IMR-90 (cell line): ENCODE results near the gene FZD7. TPM values are rescaled to one million over a fixed set of nuclear protein-coding genes. Genes with fewer than 3 reads are reported as not detected.

Source experiments
- ATAC-seq: fragments of 200-7000 bp; cut with Tn5 transposase; 2 replicates; pipeline ENCODE4 v1.9.1; 2020; ENCODE audit warnings: low read depth, mild to moderate bottlenecking, moderate library complexity
- BruUV-seq: library from RNA; stranded (reverse); fragments of 400-500 nt; replicated peaks from 2 replicates; lab custom pipeline; 2021; lab: Mats Ljungman, UMichigan
- CTCF ChIA-PET: fragments of 300-600 bp; formaldehyde crosslinking; extraction: SDS; loops from one replicate; lab custom pipeline; 2021; ENCODE audit warnings: antibody characterized with exemption; lab: Yijun Ruan, JAX
- POLR2A ChIA-PET: fragments of 300-600 bp; sonication (Branson Sonifier 250); formaldehyde crosslinking; loops from one replicate; lab custom pipeline; 2022; ENCODE audit warnings: antibody characterized with exemption; ENCODE audit not compliant: unreplicated experiment; lab: Charles Lee
- DNase-seq: peaks from one replicate; pipeline ENCODE4 v3.0.0; 2013
- H2AFZ ChIP-seq: replicated peaks from 2 replicates; pipeline ENCODE3; 2013; ENCODE audit warnings: low read length, mild to moderate bottlenecking; ENCODE audit not compliant: poor library complexity
- H2AK5ac ChIP-seq: 2 replicates; pipeline ENCODE4 v1.6.1; 2013; ENCODE audit warnings: low read depth, low read length, inconsistent platforms
- H2AK9ac ChIP-seq: replicated peaks from 2 replicates; pipeline ENCODE3; 2013; ENCODE audit warnings: mild to moderate bottlenecking, low read depth, low read length, moderate library complexity; ENCODE audit not compliant: poor library complexity
- H2BK120ac ChIP-seq: 2 replicates; pipeline ENCODE4 v1.6.1; 2013; ENCODE audit warnings: low read depth, low read length, inconsistent platforms
- H2BK15ac ChIP-seq: 3 replicates; pipeline ENCODE4 v1.6.1; 2013; ENCODE audit warnings: low read depth, low read length, inconsistent platforms
- H2BK20ac ChIP-seq: 2 replicates; pipeline ENCODE4 v1.6.1; 2013; ENCODE audit warnings: low read depth, mild to moderate bottlenecking, inconsistent platforms, low read length, moderate library complexity
- H2BK5ac ChIP-seq: 2 replicates; pipeline ENCODE4 v1.6.1; 2013; ENCODE audit warnings: mild to moderate bottlenecking, low read depth, low read length, inconsistent platforms; ENCODE audit not compliant: poor library complexity, severe bottlenecking
- H3K14ac ChIP-seq: replicated peaks from 2 replicates; pipeline ENCODE4 v1.6.1; 2013; ENCODE audit warnings: low read depth, low read length, inconsistent platforms
- H3K18ac ChIP-seq: 2 replicates; pipeline ENCODE4 v1.6.1; 2013; ENCODE audit warnings: low read depth, low read length, control low read depth
- H3K23ac ChIP-seq: 2 replicates; pipeline ENCODE4 v1.6.1; 2013; ENCODE audit warnings: low read depth, low read length, inconsistent platforms
- H3K27ac ChIP-seq: 2 replicates; pipeline ENCODE4 v1.5.1; 2013; ENCODE audit warnings: mild to moderate bottlenecking, control low read depth, low read length; ENCODE audit not compliant: insufficient read depth
- H3K27me3 ChIP-seq: 2 replicates; pipeline ENCODE4 v1.6.1; 2013; ENCODE audit warnings: low read length; ENCODE audit not compliant: control insufficient read depth, insufficient read depth
- H3K36me3 ChIP-seq: 2 replicates; pipeline ENCODE4 v1.6.1; 2013; ENCODE audit warnings: low read length, mixed read lengths; ENCODE audit not compliant: control insufficient read depth, insufficient read depth
- H3K4ac ChIP-seq: 2 replicates; pipeline ENCODE4 v1.6.1; 2013; ENCODE audit warnings: low read depth, low read length, inconsistent platforms
- H3K4me1 ChIP-seq: 2 replicates; pipeline ENCODE4 v1.6.1; 2013; ENCODE audit warnings: low read length, mixed read lengths; ENCODE audit not compliant: control insufficient read depth, insufficient read depth
- H3K4me2 ChIP-seq: 2 replicates; pipeline ENCODE4 v1.6.1; 2013; ENCODE audit warnings: low read depth, mild to moderate bottlenecking, control low read depth, low read length, moderate library complexity
- H3K4me3 ChIP-seq: 2 replicates; pipeline ENCODE4 v1.5.1; 2013; ENCODE audit warnings: low read depth, mild to moderate bottlenecking, control low read depth, low read length, moderate library complexity; ENCODE audit not compliant: insufficient read depth
- H3K56ac ChIP-seq: 2 replicates; pipeline ENCODE4 v1.6.1; 2013; ENCODE audit warnings: low read length, inconsistent platforms; ENCODE audit not compliant: insufficient read depth; ENCODE audit errors: extremely low read depth
- H3K79me1 ChIP-seq, 2 experiments: 2 replicates each; pipeline ENCODE4 v1.6.1; 2013; ENCODE audit warnings: low read length in 2 of 2, inconsistent platforms in 1 of 2, low read depth in 1 of 2
- H3K9ac ChIP-seq: 2 replicates; pipeline ENCODE4 v1.6.1; 2013; ENCODE audit warnings: low read depth, low read length, control low read depth
- H3K9me1 ChIP-seq: 2 replicates; pipeline ENCODE4 v1.6.1; 2013; ENCODE audit warnings: low read length, inconsistent platforms; ENCODE audit not compliant: insufficient read depth
- H3K9me3 ChIP-seq: 2 replicates; pipeline ENCODE4 v1.6.1; 2013; ENCODE audit warnings: low read length; ENCODE audit not compliant: control insufficient read depth, insufficient read depth
- H4K20me1 ChIP-seq: 2 replicates; pipeline ENCODE4 v1.6.1; 2013; ENCODE audit warnings: low read length, inconsistent platforms; ENCODE audit not compliant: insufficient read depth
- H4K5ac ChIP-seq: 2 replicates; pipeline ENCODE4 v1.6.1; 2013; ENCODE audit warnings: mild to moderate bottlenecking, low read depth, low read length, control low read depth
- H4K8ac ChIP-seq, 2 experiments: 2 replicates each; pipeline ENCODE4 v1.6.1; 2013; ENCODE audit warnings: low read depth in 2 of 2, low read length in 2 of 2, control low read depth in 1 of 2, inconsistent platforms in 1 of 2
- H4K91ac ChIP-seq: 2 replicates; pipeline ENCODE4 v1.6.1; 2013; ENCODE audit warnings: low read depth, low read length, inconsistent platforms; ENCODE audit not compliant: insufficient read depth
- BHLHE40 ChIP-seq: fragments of 150-350 bp; IDR thresholded peaks from 2 replicates; pipeline ENCODE4 v1.6.1; 2016; ENCODE audit warnings: mild to moderate bottlenecking, low read depth, low read length
- CEBPB ChIP-seq: IDR thresholded peaks from 2 replicates; pipeline ENCODE4 v1.6.1; 2012; ENCODE audit warnings: low read depth, low read length, improper control_type of control experiment
- CHD1 ChIP-seq: IDR thresholded peaks from 2 replicates; pipeline ENCODE4 v1.6.1; 2012; ENCODE audit warnings: low read depth, low read length, improper control_type of control experiment
- MAFK ChIP-seq: IDR thresholded peaks from 2 replicates; pipeline ENCODE4 v1.6.1; 2012; ENCODE audit warnings: low read depth, low read length, improper control_type of control experiment
- MAZ ChIP-seq: IDR thresholded peaks from 2 replicates; pipeline ENCODE4 v1.6.1; 2012; ENCODE audit warnings: low read depth, mild to moderate bottlenecking, low read length, improper control_type of control experiment, moderate library complexity, borderline replicate concordance
- MXI1 ChIP-seq: IDR thresholded peaks from 2 replicates; pipeline ENCODE4 v1.6.1; 2012; ENCODE audit warnings: low read depth, mild to moderate bottlenecking, low read length, moderate library complexity, borderline replicate concordance
- NFE2L2 ChIP-seq: fragments of 150-350 bp; IDR thresholded peaks from 2 replicates; pipeline ENCODE4 v1.6.1; 2016; ENCODE audit warnings: low read depth, mild to moderate bottlenecking, low read length
- POLR2A ChIP-seq: IDR thresholded peaks from 2 replicates; pipeline ENCODE4 v1.6.1; 2012; ENCODE audit warnings: mild to moderate bottlenecking, low read depth, low read length
- RAD21 ChIP-seq: IDR thresholded peaks from 2 replicates; pipeline ENCODE4 v1.6.1; 2012; ENCODE audit warnings: low read length, improper control_type of control experiment
- RCOR1 ChIP-seq: IDR thresholded peaks from 2 replicates; pipeline ENCODE4 v1.6.1; 2012; ENCODE audit warnings: mild to moderate bottlenecking, low read length, improper control_type of control experiment; ENCODE audit not compliant: insufficient replicate concordance
- RFX5 ChIP-seq: IDR thresholded peaks from 2 replicates; pipeline ENCODE4 v1.8.0; 2012; ENCODE audit warnings: low read depth, mild to moderate bottlenecking, low read length, moderate library complexity
- SMC3 ChIP-seq: fragments of 150-350 bp; IDR thresholded peaks from 2 replicates; pipeline ENCODE4 v1.6.1; 2016; ENCODE audit warnings: low read depth, mild to moderate bottlenecking, antibody characterized with exemption, low read length, moderate library complexity
- WGBS, 2 experiments: methylation state at CpG; one replicate each; pipeline versions ENCODE4 v1.1.5 to v1.1.7; 2013; ENCODE audit warnings: missing lambda C conversion rate in 2 of 2; ENCODE audit not compliant: insufficient read length in 1 of 2; ENCODE audit errors: extremely low coverage in 2 of 2; 5-methylcytosine and 5-hydroxymethylcytosine counted together
- dilution Hi-C: fragments of 300-500 bp; cut with HindIII; formaldehyde crosslinking; loops from one replicate; pipeline ENCODE4 v1.14.3; 2018; ENCODE audit warnings: low sequenced_read_pairs; ENCODE audit not compliant: unreplicated experiment
- in situ Hi-C: fragments of 300-500 bp; cut with MboI; formaldehyde crosslinking; loops from 3 replicates; pipeline ENCODE4 v1.14.3; 2019; ENCODE audit warnings: low sequenced_read_pairs, inconsistent platforms, mixed read lengths
- intact Hi-C: fragments of 100-400 bp; cut with micrococcal nuclease; formaldehyde crosslinking; loops from 2 replicates; pipeline ENCODE4 v1.10.0; 2022
- polyA plus RNA-seq, 3 experiments: library from polyadenylated mRNA; depleted of rRNA; stranded (reverse); fragments of >200 nt; gene quantifications; 2 replicates each; pipeline ENCODE4 v1.2.3, GENCODE V29; 2012; ENCODE audit warnings: low replicate concordance in 1 of 3
- total RNA-seq: library from RNA; depleted of rRNA; stranded (reverse); fragments of >200 nt; gene quantifications from 2 replicates; pipeline ENCODE4 v1.2.3, GENCODE V29; 2012
- TF ChIP-seq, protein P1 (sequence below): fragments of 150-350 bp; IDR thresholded peaks from 2 replicates; pipeline ENCODE4 v1.6.1; 2017; ENCODE audit warnings: mild to moderate bottlenecking, antibody characterized with exemption, low read length, low read depth
- TF ChIP-seq, protein P2 (sequence below): fragments of 150-350 bp; IDR thresholded peaks from 2 replicates; pipeline ENCODE4 v1.6.1; 2016; ENCODE audit warnings: low read depth, mild to moderate bottlenecking, low read length, moderate library complexity, borderline replicate concordance

FZD7 gene
- total and polyA plus RNA-seq, 2 of the 4 experiments (the other 2 are of a cell fraction): 62.4 to 90.9 TPM

DNA sequence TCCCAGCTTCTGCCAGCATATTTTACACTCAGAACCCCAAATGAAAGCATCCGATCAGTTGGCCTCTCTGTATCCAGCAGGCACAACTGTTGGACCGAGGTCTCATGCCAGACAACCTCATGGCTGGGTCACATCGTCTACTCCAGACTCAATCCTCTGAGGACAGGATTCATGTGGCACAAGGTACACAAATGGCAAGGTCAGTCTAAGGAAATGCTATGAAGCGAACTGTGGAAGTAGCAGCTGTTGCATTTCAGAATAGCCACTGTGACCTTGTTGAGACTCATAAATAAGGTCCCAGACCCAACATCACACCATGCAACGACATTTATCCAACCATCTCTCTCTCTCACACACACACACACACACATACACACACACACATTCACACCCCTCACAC lies 7.1 kb upstream of the FZD7 start:
- no peak overlapping the region for H2BK15ac ChIP-seq
- no peaks in the 10 kb centered on the region for H3K9me3 ChIP-seq
- intact Hi-C loops (no loop called here), dilution Hi-C loops (no loop called here), in situ Hi-C loops (no loop called here)
- H2AK5ac ChIP-seq: 0 out of 2 replicates have a peak overlapping the region, but pooled peaks have one; percentile 6
- H4K20me1 ChIP-seq: no peaks in the 10 kb centered on the region
- ChIA-PET CTCF (no interaction called here), POLR2A (no interaction called here)
- no peak overlapping the region for H3K27ac ChIP-seq
- no peak overlapping the region for H3K9ac ChIP-seq
- no peak overlapping the region for H2BK20ac ChIP-seq
- BruUV-seq: no TSS peak
- no peak overlapping the region for H2BK5ac ChIP-seq
- H2BK120ac ChIP-seq: no peak overlapping the region
- H3K4me1 ChIP-seq: peaks cover 11% of the 10 kb centered on the region
- H4K91ac ChIP-seq: no peak overlapping the region; the same call in 1 of the 2 replicates
- TF ChIP-seq MAFK: no peak
- TF ChIP-seq SMC3: no peak
- no peak for TF ChIP-seq RCOR1
- no peak for TF ChIP-seq MAZ
- TF ChIP-seq RAD21: no peak
- TF ChIP-seq, protein P1, sequence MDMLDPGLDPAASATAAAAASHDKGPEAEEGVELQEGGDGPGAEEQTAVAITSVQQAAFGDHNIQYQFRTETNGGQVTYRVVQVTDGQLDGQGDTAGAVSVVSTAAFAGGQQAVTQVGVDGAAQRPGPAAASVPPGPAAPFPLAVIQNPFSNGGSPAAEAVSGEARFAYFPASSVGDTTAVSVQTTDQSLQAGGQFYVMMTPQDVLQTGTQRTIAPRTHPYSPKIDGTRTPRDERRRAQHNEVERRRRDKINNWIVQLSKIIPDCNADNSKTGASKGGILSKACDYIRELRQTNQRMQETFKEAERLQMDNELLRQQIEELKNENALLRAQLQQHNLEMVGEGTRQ: no peak
- no peak for TF ChIP-seq CHD1
- TF ChIP-seq, protein P2, sequence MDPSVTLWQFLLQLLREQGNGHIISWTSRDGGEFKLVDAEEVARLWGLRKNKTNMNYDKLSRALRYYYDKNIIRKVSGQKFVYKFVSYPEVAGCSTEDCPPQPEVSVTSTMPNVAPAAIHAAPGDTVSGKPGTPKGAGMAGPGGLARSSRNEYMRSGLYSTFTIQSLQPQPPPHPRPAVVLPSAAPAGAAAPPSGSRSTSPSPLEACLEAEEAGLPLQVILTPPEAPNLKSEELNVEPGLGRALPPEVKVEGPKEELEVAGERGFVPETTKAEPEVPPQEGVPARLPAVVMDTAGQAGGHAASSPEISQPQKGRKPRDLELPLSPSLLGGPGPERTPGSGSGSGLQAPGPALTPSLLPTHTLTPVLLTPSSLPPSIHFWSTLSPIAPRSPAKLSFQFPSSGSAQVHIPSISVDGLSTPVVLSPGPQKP: no peak
- TF ChIP-seq POLR2A: no peak
- no peak for TF ChIP-seq CEBPB
- TF ChIP-seq RFX5: no peak
- TF ChIP-seq NFE2L2: no peak
- no peak for TF ChIP-seq MXI1
- no peak for TF ChIP-seq BHLHE40
- no peak overlapping the region for H3K56ac ChIP-seq
- no peak overlapping the region for H4K8ac ChIP-seq
- H3K4ac ChIP-seq: no peak overlapping the region
- WGBS, 2 experiments: 67% methylated on average over 2 of the region's 5 CpGs; no CpG with 5 or more reads in 1 of the 2 experiments
- H2AFZ ChIP-seq: no peak overlapping the region
- H4K5ac ChIP-seq: peak overlapping the region; percentile 20; the same call in 1 of the 2 replicates
- no peak overlapping the region for H3K23ac ChIP-seq
- H3K9me1 ChIP-seq: peaks cover 5% of the 10 kb centered on the region; the same call in 1 of the 2 replicates
- DNase-seq: no peak
- no peak overlapping the region for H3K4me3 ChIP-seq
- no peak for ATAC-seq
- no peak overlapping the region for H2AK9ac ChIP-seq
- peak overlapping the region; percentile 56; the same call in 1 of the 2 replicates for H3K18ac ChIP-seq
- no peaks in the 10 kb centered on the region for H3K27me3 ChIP-seq
- no peak overlapping the region for H3K14ac ChIP-seq
- H3K4me2 ChIP-seq: no peak overlapping the region
- no peaks in the 10 kb centered on the region for H3K36me3 ChIP-seq
- peaks cover 0 to 11% of the 10 kb centered on the region in 2 experiments; a peak in 2 of 4 replicates for H3K79me1 ChIP-seq
